H1 (cell line): ENCODE data around the gene FGD4. TPM values are rescaled to one million over a fixed set of nuclear protein-coding genes. Genes with fewer than 3 reads are reported as not detected.
A peak's percentile ranks its signal among the peaks of the same experiment; 100 is the strongest.

Experiments used
- CTCF ChIA-PET: fragments of 300-600 bp; sonication (Branson Sonifier 250); formaldehyde crosslinking; loops from one replicate; lab custom pipeline; 2021; ENCODE audit not compliant: partially characterized antibody; lab: Charles Lee
- POLR2A ChIA-PET: fragments of 300-600 bp; sonication (Branson Sonifier 250); formaldehyde crosslinking; loops from one replicate; lab custom pipeline; 2021; ENCODE audit warnings: inconsistent platforms; ENCODE audit not compliant: partially characterized antibody; lab: Charles Lee
- DNase-seq, 2 experiments: peaks; one replicate each; pipeline versions ENCODE4 v3.0.0 to v3.0.0-alpha.2; 2010 to 2022; ENCODE audit warnings: low spot score in 2 of 2, low read depth in 1 of 2, mixed read lengths in 1 of 2
- FAIRE-seq: peaks from 2 replicates; lab custom pipeline; 2011; peaks lifted over from hg19 to GRCh38; lab: Jason Lieb, UNC
- H2AFZ ChIP-seq: 2 replicates; pipeline ENCODE4 v1.8.1; 2012; ENCODE audit warnings: low read length, inconsistent platforms
- H2AK5ac ChIP-seq: 2 replicates; pipeline ENCODE4 v1.6.1; 2013; ENCODE audit warnings: low read depth, low read length
- H2BK120ac ChIP-seq: replicated peaks from 2 replicates; pipeline ENCODE3; 2013; ENCODE audit warnings: low read depth, low read length, inconsistent platforms
- H2BK12ac ChIP-seq: 2 replicates; pipeline ENCODE4 v1.6.1; 2013; ENCODE audit warnings: low read depth, low read length
- H2BK15ac ChIP-seq: 2 replicates; pipeline ENCODE4 v1.6.1; 2013; ENCODE audit warnings: low read length
- H2BK20ac ChIP-seq: 2 replicates; pipeline ENCODE4 v1.6.1; 2013; ENCODE audit warnings: low read length
- H2BK5ac ChIP-seq: 2 replicates; pipeline ENCODE4 v1.6.1; 2013; ENCODE audit warnings: low read depth, low read length
- H3K14ac ChIP-seq: 2 replicates; pipeline ENCODE4 v1.6.1; 2013; ENCODE audit warnings: inconsistent platforms; ENCODE audit not compliant: insufficient read length
- H3K18ac ChIP-seq: 2 replicates; pipeline ENCODE4 v1.6.1; 2013; ENCODE audit warnings: low read length; ENCODE audit errors: extremely low read depth
- H3K23ac ChIP-seq: 2 replicates; pipeline ENCODE4 v1.6.1; 2013; ENCODE audit warnings: inconsistent platforms; ENCODE audit not compliant: insufficient read length
- H3K23me2 ChIP-seq: 2 replicates; pipeline ENCODE4 v1.6.1; 2013; ENCODE audit warnings: low read depth, low read length
- H3K27ac ChIP-seq: 2 replicates; pipeline ENCODE4 v1.6.1; 2011; ENCODE audit warnings: low read depth, low read length, inconsistent platforms
- H3K27me3 ChIP-seq, 4 experiments: replicated peaks in 1 of 4; 1 replicate in 1 of 4; 2 replicates in 3 of 4; pipeline versions ENCODE4 v1.6.1 to v1.8.1; 2011 to 2013; ENCODE audit warnings: low read length in 3 of 4, mild to moderate bottlenecking in 3 of 4, inconsistent platforms in 2 of 4, mixed read lengths in 2 of 4, moderate library complexity in 1 of 4; ENCODE audit not compliant: control insufficient read depth in 3 of 4, insufficient read depth in 3 of 4; ENCODE audit errors: extremely low read depth in 1 of 4
- H3K36me3 ChIP-seq, 4 experiments: 2 replicates each; pipeline versions ENCODE4 v1.6.1 to v1.8.1; 2011 to 2013; ENCODE audit warnings: mild to moderate bottlenecking in 4 of 4, low read length in 3 of 4, moderate library complexity in 2 of 4, control low read depth in 1 of 4, inconsistent platforms in 1 of 4; ENCODE audit not compliant: insufficient read depth in 4 of 4, control insufficient read depth in 2 of 4
- H3K4ac ChIP-seq: replicated peaks from 2 replicates; pipeline ENCODE3; 2013; ENCODE audit warnings: low read length, low read depth, mixed read lengths, inconsistent platforms; ENCODE audit not compliant: insufficient read length
- H3K4me1 ChIP-seq, 4 experiments: replicated peaks in 1 of 4; 1 replicate in 1 of 4; 2 replicates in 3 of 4; pipeline versions ENCODE4 v1.6.1 to v1.8.1; 2011 to 2013; ENCODE audit warnings: low read length in 3 of 4, inconsistent platforms in 2 of 4, mixed read lengths in 1 of 4; ENCODE audit not compliant: insufficient read depth in 4 of 4, control insufficient read depth in 3 of 4
- H3K4me2 ChIP-seq, 2 experiments: 2 replicates each; pipeline versions ENCODE4 v1.6.1 to v1.8.1; 2011 to 2013; ENCODE audit warnings: low read depth in 2 of 2, low read length in 2 of 2, control low read depth in 1 of 2, inconsistent platforms in 1 of 2, mild to moderate bottlenecking in 1 of 2; ENCODE audit not compliant: insufficient read depth in 1 of 2
- H3K4me3 ChIP-seq, 4 experiments: fragments of 200-600, 300-600 bp in 1 of 4; sonication (generic), shearing (Covaris generic), sonication (Bioruptor Twin) in 1 of 4; 2 replicates each; pipeline versions ENCODE4 v1.5.1 to v1.8.1; 2011 to 2016; ENCODE audit warnings: low read length in 4 of 4, low read depth in 3 of 4, control low read depth in 2 of 4, inconsistent platforms in 2 of 4, mild to moderate bottlenecking in 2 of 4, mixed read lengths in 1 of 4, moderate library complexity in 1 of 4; ENCODE audit not compliant: insufficient read depth in 2 of 4; ENCODE audit errors: extremely low read depth in 1 of 4
- H3K56ac ChIP-seq: replicated peaks from 2 replicates; pipeline ENCODE3; 2013; ENCODE audit warnings: low read depth, mild to moderate bottlenecking, mixed read lengths, low read length, inconsistent platforms; ENCODE audit not compliant: insufficient read length
- H3K79me1 ChIP-seq: 2 replicates; pipeline ENCODE4 v1.6.1; 2013; ENCODE audit warnings: low read depth, low read length, control low read depth
- H3K79me2 ChIP-seq, 2 experiments: 2 replicates each; pipeline versions ENCODE4 v1.6.1 to v1.8.1; 2012 to 2013; ENCODE audit warnings: low read length in 2 of 2, mild to moderate bottlenecking in 2 of 2, inconsistent platforms in 1 of 2; ENCODE audit not compliant: insufficient read depth in 2 of 2, control insufficient read depth in 1 of 2
- H3K9ac ChIP-seq, 4 experiments: replicated peaks in 1 of 4; 1 replicate in 1 of 4; 2 replicates in 3 of 4; pipeline versions ENCODE4 v1.6.1 to v1.8.1; 2011 to 2013; ENCODE audit warnings: low read depth in 3 of 4, low read length in 3 of 4, control low read depth in 2 of 4, mild to moderate bottlenecking in 2 of 4, moderate library complexity in 2 of 4, inconsistent platforms in 1 of 4; ENCODE audit errors: extremely low read depth in 1 of 4
- H3K9me3 ChIP-seq, 2 experiments: 2 replicates each; pipeline versions ENCODE4 v1.6.1 to v1.8.1; 2012 to 2013; ENCODE audit warnings: mild to moderate bottlenecking in 2 of 2, moderate library complexity in 2 of 2, control low read depth in 1 of 2, inconsistent platforms in 1 of 2, low read depth in 1 of 2, low read length in 1 of 2, mixed read lengths in 1 of 2; ENCODE audit not compliant: insufficient read depth in 2 of 2
- H4K20me1 ChIP-seq, 2 experiments: replicated peaks in 1 of 2; 2 replicates each; pipeline versions ENCODE3 to v1.8.1; 2011 to 2013; ENCODE audit warnings: inconsistent platforms in 2 of 2, low read length in 2 of 2, mild to moderate bottlenecking in 1 of 2; ENCODE audit not compliant: insufficient read depth in 2 of 2, control insufficient read depth in 1 of 2
- H4K5ac ChIP-seq: 2 replicates; pipeline ENCODE4 v1.6.1; 2013; ENCODE audit warnings: low read length, low read depth, mixed read lengths, inconsistent platforms; ENCODE audit not compliant: insufficient read length
- H4K8ac ChIP-seq: 2 replicates; pipeline ENCODE4 v1.8.0; 2013; ENCODE audit warnings: mild to moderate bottlenecking, moderate library complexity, low read length, inconsistent platforms; ENCODE audit not compliant: insufficient read depth; ENCODE audit errors: extremely low read depth
- H4K91ac ChIP-seq: replicated peaks from 2 replicates; pipeline ENCODE3; 2013; ENCODE audit warnings: low read length, mixed read lengths, inconsistent platforms; ENCODE audit not compliant: insufficient read length
- CBX5 ChIP-seq: fragments of 300-800, 300-1000 bp; sonication (generic); IDR thresholded peaks from 2 replicates; pipeline ENCODE4 v1.7.1; 2016; ENCODE audit warnings: antibody characterized with exemption, low read length, low read depth
- CREB1 ChIP-seq: IDR thresholded peaks from 2 replicates; pipeline ENCODE4 v1.6.1; 2012; ENCODE audit warnings: inconsistent platforms
- CTBP2 ChIP-seq: IDR thresholded peaks from 2 replicates; pipeline ENCODE4 v1.7.0; 2011; ENCODE audit warnings: borderline replicate concordance, mild to moderate bottlenecking, moderate library complexity, mixed read lengths, low read length; ENCODE audit not compliant: insufficient read depth, insufficient read length
- EGR1 ChIP-seq: IDR thresholded peaks from 2 replicates; pipeline ENCODE4 v1.6.1; 2011; ENCODE audit warnings: low read depth, low read length, borderline replicate concordance
- EP300 ChIP-seq, 2 experiments: IDR thresholded peaks; 1 replicate in 1 of 2; 2 replicates in 1 of 2; pipeline ENCODE4 v1.6.1; 2011 to 2012; ENCODE audit warnings: low read depth in 2 of 2, low read length in 2 of 2, mild to moderate bottlenecking in 2 of 2, borderline replicate concordance in 1 of 2, inconsistent platforms in 1 of 2, moderate library complexity in 1 of 2
- HDAC2 ChIP-seq, 2 experiments: fragments of 300-600 bp in 1 of 2; sonication (generic) in 1 of 2; IDR thresholded peaks; 2 replicates each; pipeline ENCODE4 v1.6.1; 2011 to 2012; ENCODE audit warnings: low read depth in 2 of 2, low read length in 2 of 2, mild to moderate bottlenecking in 2 of 2, moderate library complexity in 2 of 2, borderline replicate concordance in 1 of 2, inconsistent platforms in 1 of 2
- HDAC6 ChIP-seq: IDR thresholded peaks from one replicate; pipeline ENCODE4 v1.7.1; 2012; ENCODE audit warnings: low read depth, mild to moderate bottlenecking, inconsistent platforms, low read length, moderate library complexity
- JUN ChIP-seq: IDR thresholded peaks from 2 replicates; pipeline ENCODE4 v1.6.1; 2011; ENCODE audit warnings: low read depth, mild to moderate bottlenecking, improper control_type of control experiment, low read length
- KDM4A ChIP-seq: IDR thresholded peaks from one replicate; pipeline ENCODE4 v1.7.1; 2012; ENCODE audit warnings: low read depth, mild to moderate bottlenecking, moderate library complexity, low read length, inconsistent platforms; ENCODE audit not compliant: severe bottlenecking
- TAF1 ChIP-seq: IDR thresholded peaks from 2 replicates; pipeline ENCODE4 v1.6.1; 2011; ENCODE audit warnings: mild to moderate bottlenecking, low read depth, low read length
- TEAD4 ChIP-seq: IDR thresholded peaks from 2 replicates; pipeline ENCODE4 v1.6.1; 2012; ENCODE audit warnings: low read depth, low read length, inconsistent platforms, mixed read lengths
- WGBS, 2 experiments: shearing (Covaris generic) in 1 of 2; methylation state at CpG; one replicate each; pipeline versions ENCODE4 v1.1.6 to v1.1.7; 2013 to 2015; ENCODE audit warnings: low lambda C conversion rate in 2 of 2, mixed read lengths in 2 of 2, inconsistent platforms in 1 of 2, low coverage in 1 of 2, missing lambda C conversion rate in 1 of 2; ENCODE audit not compliant: insufficient replicate concordance in 2 of 2, insufficient coverage in 1 of 2, insufficient read length in 1 of 2; ENCODE audit errors: extremely low coverage in 1 of 2, missing lambda C conversion rate in 1 of 2; 5-methylcytosine and 5-hydroxymethylcytosine counted together
- polyA plus RNA-seq, 7 experiments: library from polyadenylated mRNA; depleted of rRNA in 3 of 7; stranded (reverse) in 5 of 7; unstranded in 2 of 7; fragments of >200 nt in 5 of 7; fragments of 200-250 nt in 2 of 7; gene quantifications; 1 replicate in 5 of 7; 2 replicates in 1 of 7; 4 replicates in 1 of 7; pipeline versions ENCODE4 v1.2.1 to v1.2.3, GENCODE V29; 2011 to 2013; ENCODE audit warnings: missing spikeins in 2 of 7, mixed read lengths in 2 of 7
- total RNA-seq: library from RNA; stranded (reverse); fragmentation: NEBNext Ultra II Directional; extraction: Animal tissue kit (Norgen Biotek cat#: 25700); gene quantifications from 2 replicates; pipeline ENCODE4 v1.2.1, GENCODE V29; 2021

FGD4 gene
- total and polyA plus RNA-seq, 2 of the 8 experiments (the other 6 are each of a cell fraction or from before 2014, with no cell fraction given), result 8.5 to 48.2 TPM

GRCh38 chr12:32661706-32662105, 262.3 kb downstream of the FGD4 start:
- Histone ChIP-seq H3K27ac (no peak overlapping the region), H3K36me3 (no peaks in the 10 kb centered on the region), H3K4me1 (peaks cover 0 to 1% (median under 1%) of the 10 kb centered on the region in 4 experiments; a peak in 3 of 7 replicates), H2BK20ac (peak overlapping the region; percentile 23; the same call in 1 of the 2 replicates), H2BK5ac (no peak overlapping the region; the same call in 1 of the 2 replicates), H4K8ac (peak overlapping the region; percentile 19; the same call in 1 of the 2 replicates), H3K4me2 (no peak overlapping the region), H2AFZ (no peak overlapping the region), H2BK120ac (no peak overlapping the region), H3K14ac (no peak overlapping the region), H4K20me1 (no peaks in the 10 kb centered on the region), H3K79me1 (no peaks in the 10 kb centered on the region), H3K23ac (no peak overlapping the region), H3K9ac (no peak overlapping the region), H3K27me3 (0 out of 7 replicates have a peak, but pooled peaks cover 0 to 1% (median 0%) of the 10 kb centered on the region in 4 experiments), H3K4ac (no peak overlapping the region), H4K5ac (no peak overlapping the region), H3K23me2 (no peaks in the 10 kb centered on the region; the same call in 1 of the 2 replicates), H3K4me3 (no peak overlapping the region), H2BK15ac (no peak overlapping the region), H2BK12ac (no peak overlapping the region), H3K9me3 (no peaks in the 10 kb centered on the region), H3K56ac (no peak overlapping the region), H2AK5ac (no peak overlapping the region), H4K91ac (no peak overlapping the region), H3K79me2 (no peaks in the 10 kb centered on the region), H3K18ac (no peak overlapping the region)
- 87% methylated on average over 7 of the region's 7 CpGs; no CpG with 5 or more reads in 1 of the 2 experiments for WGBS, 2 experiments
- FAIRE-seq, result no peak
- ChIA-PET POLR2A (interaction anchor here (0.7 kb wide), 1 partner anchor 10 kb away, joined by 4 read pairs; no protein-coding TSS in a partner anchor), CTCF (interaction anchor here (1.8 to 3.5 kb wide), 2 partner anchors 10 to 14 kb away, joined by 5 to 18 read pairs; no protein-coding TSS in a partner anchor)
- DNase-seq, result peak in 1 of 2 experiments; percentile 38
- TF ChIP-seq CTBP2 (no peak), CREB1 (no peak), HDAC6 (no peak), EP300 (IDR thresholded peaks at IDR 0.05; ENCODE audit: borderline replicate concordance in 1 of 2, low read depth in 2 of 2, low read length in 2 of 2) (no peak), KDM4A (no peak), JUN (no peak), TEAD4 (no peak), HDAC2 (IDR thresholded peaks at IDR 0.05; ENCODE audit: borderline replicate concordance in 1 of 2, low read depth in 2 of 2, low read length in 2 of 2) (no peak), CBX5 (no peak), EGR1 (no peak), TAF1 (no peak)
